GM23338 (cell line): ENCODE data around the gene APOL6. TPM values are rescaled to one million over a fixed set of nuclear protein-coding genes. Genes with fewer than 3 reads are reported as not detected.

ENCODE experiments used
- ATAC-seq: fragments of 200-7000 bp; cut with Tn5 transposase; 3 replicates; pipeline ENCODE4 v1.9.1; 2020
- DNase-seq: peaks from one replicate; pipeline ENCODE4 v3.0.0-alpha.2; 2015; ENCODE audit warnings: low spot score
- H2AFZ ChIP-seq: fragments of 200-600 bp; sonication (generic); 2 replicates; pipeline ENCODE4 v1.8.0; 2016; ENCODE audit warnings: antibody characterized with exemption, mild to moderate bottlenecking, moderate library complexity
- H3F3A ChIP-seq: fragments of 200-600 bp; sonication (generic); replicated peaks from 2 replicates; pipeline ENCODE4 v1.8.0; 2017; ENCODE audit warnings: antibody characterized with exemption, mixed run types, low read depth
- H3K27ac ChIP-seq: fragments of 200-600 bp; sonication (generic); 2 replicates; pipeline ENCODE4 v1.6.1; 2016; ENCODE audit warnings: low read depth
- H3K27me3 ChIP-seq: fragments of 200-600 bp; sonication (generic); 2 replicates; pipeline ENCODE4 v1.8.0; 2016; ENCODE audit warnings: mild to moderate bottlenecking, mixed run types, moderate library complexity; ENCODE audit not compliant: insufficient read depth
- H3K36me3 ChIP-seq: fragments of 200-600 bp; sonication (generic); 2 replicates; pipeline ENCODE4 v1.8.0; 2016; ENCODE audit warnings: mild to moderate bottlenecking; ENCODE audit not compliant: insufficient read depth
- H3K4me1 ChIP-seq: fragments of 200-600 bp; sonication (generic); 2 replicates; pipeline ENCODE4 v1.8.0; 2016; ENCODE audit warnings: mild to moderate bottlenecking, moderate library complexity; ENCODE audit not compliant: insufficient read depth
- H3K4me2 ChIP-seq: fragments of 200-600 bp; sonication (generic); 2 replicates; pipeline ENCODE4 v1.7.1; 2017; ENCODE audit warnings: mixed run types
- H3K4me3 ChIP-seq: fragments of 200-600 bp; sonication (generic); 2 replicates; pipeline ENCODE4 v1.6.1; 2016; ENCODE audit warnings: mixed run types
- H3K79me2 ChIP-seq: fragments of 200-600 bp; sonication (generic); replicated peaks from 2 replicates; pipeline ENCODE4 v1.8.0; 2017; ENCODE audit warnings: mild to moderate bottlenecking; ENCODE audit not compliant: insufficient read depth
- H3K9me2 ChIP-seq: fragments of 200-600 bp; sonication (generic); 2 replicates; pipeline ENCODE4 v1.8.0; 2017; ENCODE audit not compliant: insufficient read depth
- H4K20me1 ChIP-seq: fragments of 200-600 bp; sonication (generic); replicated peaks from 2 replicates; pipeline ENCODE4 v1.8.0; 2017; ENCODE audit warnings: mild to moderate bottlenecking; ENCODE audit not compliant: insufficient read depth
- H3K27ac Mint-ChIP-seq: 2 replicates; pipeline ENCODE4 v1.8.0; 2020; ENCODE audit warnings: inconsistent platforms, mild to moderate bottlenecking, moderate library complexity, mixed read lengths
- H3K27me3 Mint-ChIP-seq: 3 replicates; pipeline ENCODE4 v1.8.0; 2022; ENCODE audit warnings: low read depth, mild to moderate bottlenecking, moderate library complexity, mixed read lengths, inconsistent platforms; ENCODE audit not compliant: insufficient read depth, poor library complexity
- H3K36me3 Mint-ChIP-seq: 3 replicates; pipeline ENCODE4 v1.8.0; 2021; ENCODE audit warnings: low read depth, mild to moderate bottlenecking, inconsistent platforms, moderate library complexity, mixed read lengths
- H3K4me1 Mint-ChIP-seq: 3 replicates; pipeline ENCODE4 v1.8.0; 2020; ENCODE audit warnings: mild to moderate bottlenecking, inconsistent platforms, mixed read lengths
- H3K4me3 Mint-ChIP-seq: 3 replicates; pipeline ENCODE4 v1.8.0; 2021; ENCODE audit warnings: moderate library complexity, mild to moderate bottlenecking, inconsistent platforms, mixed read lengths
- H3K9me3 Mint-ChIP-seq: 3 replicates; pipeline ENCODE4 v1.8.0; 2020; ENCODE audit warnings: moderate library complexity, mild to moderate bottlenecking, inconsistent platforms, mixed read lengths
- CREB1 ChIP-seq: fragments of 250-450 bp; sonication (Bioruptor Pico); IDR thresholded peaks from 2 replicates; pipeline ENCODE4 v1.5.0; 2020; ENCODE audit warnings: low read depth, mild to moderate bottlenecking, moderate library complexity
- CTCF ChIP-seq, 2 experiments: fragments of 200-600 bp in 1 of 2; sonication (generic) in 1 of 2; conservative IDR thresholded peaks; 2 replicates each; pipeline versions ENCODE4 v1.5.1 to v1.6.1; 2016 to 2017; ENCODE audit warnings: antibody characterized with exemption in 2 of 2, low read depth in 2 of 2, mild to moderate bottlenecking in 2 of 2, moderate library complexity in 1 of 2
- EZH2 ChIP-seq: fragments of 200-600 bp; sonication (generic); IDR thresholded peaks from one replicate; pipeline ENCODE4 v1.8.0; 2017; ENCODE audit warnings: antibody characterized with exemption, mild to moderate bottlenecking, low read depth; ENCODE audit not compliant: unreplicated experiment
- EZH2phosphoT487 ChIP-seq: fragments of 200-600 bp; sonication (generic); IDR thresholded peaks from one replicate; pipeline ENCODE4 v1.8.1; 2018; ENCODE audit warnings: antibody characterized with exemption; ENCODE audit not compliant: unreplicated experiment
- JUNB ChIP-seq: IDR thresholded peaks from one replicate; pipeline ENCODE4 v1.6.1; 2016; ENCODE audit warnings: antibody characterized with exemption; ENCODE audit not compliant: unreplicated experiment
- NANOG ChIP-seq: IDR thresholded peaks from 2 replicates; pipeline ENCODE4 v1.6.1; 2016; ENCODE audit warnings: antibody characterized with exemption, borderline replicate concordance
- POLR2AphosphoS5 ChIP-seq: IDR thresholded peaks from 2 replicates; pipeline ENCODE4 v1.6.1; 2016; ENCODE audit warnings: antibody characterized with exemption, low read depth
- STAT1 ChIP-seq: IDR thresholded peaks from one replicate; pipeline ENCODE4 v1.6.1; 2016; ENCODE audit warnings: antibody characterized with exemption; ENCODE audit not compliant: unreplicated experiment
- ZNF114 ChIP-seq: fragments of 250-450 bp; sonication (Bioruptor Pico); IDR thresholded peaks from 2 replicates; pipeline ENCODE4 v1.5.0; 2020; ENCODE audit warnings: mild to moderate bottlenecking, moderate library complexity
- ZNF331 ChIP-seq: fragments of 250-450 bp; sonication (Bioruptor Pico); IDR thresholded peaks from 2 replicates; pipeline ENCODE4 v1.5.0; 2020; ENCODE audit warnings: low read depth, mild to moderate bottlenecking, moderate library complexity
- polyA plus RNA-seq: library from polyadenylated mRNA; unstranded; fragments of >200 nt; fragmentation: Nextera tagmentation; extraction: Ambion mirVana; gene quantifications from 2 replicates; pipeline ENCODE4 v1.2.1, GENCODE V29; 2016
- total RNA-seq: library from RNA; depleted of rRNA; stranded (reverse); fragments of >200 nt; shearing (Covaris generic); gene quantifications from 2 replicates; pipeline ENCODE4 v1.2.3, GENCODE V29; 2014
- TF ChIP-seq, protein P1 (sequence below): IDR thresholded peaks from 2 replicates; pipeline ENCODE4 v1.6.1; 2016; ENCODE audit warnings: antibody characterized with exemption
- TF ChIP-seq, protein P2 (sequence below): IDR thresholded peaks from one replicate; pipeline ENCODE4 v1.6.1; 2018; ENCODE audit warnings: antibody characterized with exemption; ENCODE audit not compliant: unreplicated experiment
- TF ChIP-seq, protein P3 (sequence below): fragments of 250-450 bp; sonication (Bioruptor Pico); IDR thresholded peaks from 2 replicates; pipeline ENCODE4 v1.5.0; 2020; ENCODE audit warnings: mild to moderate bottlenecking, moderate library complexity

The APOL6 gene
- total and polyA plus RNA-seq, 2 experiments from 2014 or later, result 0.10 to 0.14 TPM

GRCh38 chr22:35618427-35619223, 29.6 kb upstream of the APOL6 start:
- no peak for DNase-seq
- Histone ChIP-seq H3K27ac (no peak overlapping the region), H3K79me2 (no peaks in the 10 kb centered on the region), H3F3A (no peaks in the 10 kb centered on the region), H4K20me1 (no peaks in the 10 kb centered on the region), H2AFZ (no peak overlapping the region), H3K4me1 (peaks cover 4% of the 10 kb centered on the region; the same call in 1 of the 2 replicates), H3K9me2 (no peaks in the 10 kb centered on the region; the same call in 1 of the 2 replicates), H3K4me2 (no peak overlapping the region), H3K27me3 (no peaks in the 10 kb centered on the region), H3K4me3 (no peak overlapping the region), H3K36me3 (no peaks in the 10 kb centered on the region)
- H3K27ac Mint-ChIP-seq, result no peak overlapping the region
- peaks cover 14% of the 10 kb centered on the region for H3K4me1 Mint-ChIP-seq
- H3K9me3 Mint-ChIP-seq, result no peaks in the 10 kb centered on the region
- no peak for ATAC-seq
- peaks cover 4% of the 10 kb centered on the region for H3K27me3 Mint-ChIP-seq
- H3K4me3 Mint-ChIP-seq, result no peak overlapping the region
- TF ChIP-seq ZNF331 (CRISPR knock-in tag), result no peak
- no peak for TF ChIP-seq CTCF (conservative IDR thresholded peaks at IDR 0.05; ENCODE audit: low read depth in 2 of 2)
- no peak for TF ChIP-seq ZNF114 (CRISPR knock-in tag)
- TF ChIP-seq JUNB, result no peak
- TF ChIP-seq POLR2AphosphoS5, result no peak
- TF ChIP-seq, protein P1, sequence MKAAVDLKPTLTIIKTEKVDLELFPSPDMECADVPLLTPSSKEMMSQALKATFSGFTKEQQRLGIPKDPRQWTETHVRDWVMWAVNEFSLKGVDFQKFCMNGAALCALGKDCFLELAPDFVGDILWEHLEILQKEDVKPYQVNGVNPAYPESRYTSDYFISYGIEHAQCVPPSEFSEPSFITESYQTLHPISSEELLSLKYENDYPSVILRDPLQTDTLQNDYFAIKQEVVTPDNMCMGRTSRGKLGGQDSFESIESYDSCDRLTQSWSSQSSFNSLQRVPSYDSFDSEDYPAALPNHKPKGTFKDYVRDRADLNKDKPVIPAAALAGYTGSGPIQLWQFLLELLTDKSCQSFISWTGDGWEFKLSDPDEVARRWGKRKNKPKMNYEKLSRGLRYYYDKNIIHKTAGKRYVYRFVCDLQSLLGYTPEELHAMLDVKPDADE, result no peak
- TF ChIP-seq, protein P2, sequence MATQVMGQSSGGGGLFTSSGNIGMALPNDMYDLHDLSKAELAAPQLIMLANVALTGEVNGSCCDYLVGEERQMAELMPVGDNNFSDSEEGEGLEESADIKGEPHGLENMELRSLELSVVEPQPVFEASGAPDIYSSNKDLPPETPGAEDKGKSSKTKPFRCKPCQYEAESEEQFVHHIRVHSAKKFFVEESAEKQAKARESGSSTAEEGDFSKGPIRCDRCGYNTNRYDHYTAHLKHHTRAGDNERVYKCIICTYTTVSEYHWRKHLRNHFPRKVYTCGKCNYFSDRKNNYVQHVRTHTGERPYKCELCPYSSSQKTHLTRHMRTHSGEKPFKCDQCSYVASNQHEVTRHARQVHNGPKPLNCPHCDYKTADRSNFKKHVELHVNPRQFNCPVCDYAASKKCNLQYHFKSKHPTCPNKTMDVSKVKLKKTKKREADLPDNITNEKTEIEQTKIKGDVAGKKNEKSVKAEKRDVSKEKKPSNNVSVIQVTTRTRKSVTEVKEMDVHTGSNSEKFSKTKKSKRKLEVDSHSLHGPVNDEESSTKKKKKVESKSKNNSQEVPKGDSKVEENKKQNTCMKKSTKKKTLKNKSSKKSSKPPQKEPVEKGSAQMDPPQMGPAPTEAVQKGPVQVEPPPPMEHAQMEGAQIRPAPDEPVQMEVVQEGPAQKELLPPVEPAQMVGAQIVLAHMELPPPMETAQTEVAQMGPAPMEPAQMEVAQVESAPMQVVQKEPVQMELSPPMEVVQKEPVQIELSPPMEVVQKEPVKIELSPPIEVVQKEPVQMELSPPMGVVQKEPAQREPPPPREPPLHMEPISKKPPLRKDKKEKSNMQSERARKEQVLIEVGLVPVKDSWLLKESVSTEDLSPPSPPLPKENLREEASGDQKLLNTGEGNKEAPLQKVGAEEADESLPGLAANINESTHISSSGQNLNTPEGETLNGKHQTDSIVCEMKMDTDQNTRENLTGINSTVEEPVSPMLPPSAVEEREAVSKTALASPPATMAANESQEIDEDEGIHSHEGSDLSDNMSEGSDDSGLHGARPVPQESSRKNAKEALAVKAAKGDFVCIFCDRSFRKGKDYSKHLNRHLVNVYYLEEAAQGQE, result no peak
- TF ChIP-seq EZH2, result no peak
- no peak for TF ChIP-seq EZH2phosphoT487
- TF ChIP-seq, protein P3, sequence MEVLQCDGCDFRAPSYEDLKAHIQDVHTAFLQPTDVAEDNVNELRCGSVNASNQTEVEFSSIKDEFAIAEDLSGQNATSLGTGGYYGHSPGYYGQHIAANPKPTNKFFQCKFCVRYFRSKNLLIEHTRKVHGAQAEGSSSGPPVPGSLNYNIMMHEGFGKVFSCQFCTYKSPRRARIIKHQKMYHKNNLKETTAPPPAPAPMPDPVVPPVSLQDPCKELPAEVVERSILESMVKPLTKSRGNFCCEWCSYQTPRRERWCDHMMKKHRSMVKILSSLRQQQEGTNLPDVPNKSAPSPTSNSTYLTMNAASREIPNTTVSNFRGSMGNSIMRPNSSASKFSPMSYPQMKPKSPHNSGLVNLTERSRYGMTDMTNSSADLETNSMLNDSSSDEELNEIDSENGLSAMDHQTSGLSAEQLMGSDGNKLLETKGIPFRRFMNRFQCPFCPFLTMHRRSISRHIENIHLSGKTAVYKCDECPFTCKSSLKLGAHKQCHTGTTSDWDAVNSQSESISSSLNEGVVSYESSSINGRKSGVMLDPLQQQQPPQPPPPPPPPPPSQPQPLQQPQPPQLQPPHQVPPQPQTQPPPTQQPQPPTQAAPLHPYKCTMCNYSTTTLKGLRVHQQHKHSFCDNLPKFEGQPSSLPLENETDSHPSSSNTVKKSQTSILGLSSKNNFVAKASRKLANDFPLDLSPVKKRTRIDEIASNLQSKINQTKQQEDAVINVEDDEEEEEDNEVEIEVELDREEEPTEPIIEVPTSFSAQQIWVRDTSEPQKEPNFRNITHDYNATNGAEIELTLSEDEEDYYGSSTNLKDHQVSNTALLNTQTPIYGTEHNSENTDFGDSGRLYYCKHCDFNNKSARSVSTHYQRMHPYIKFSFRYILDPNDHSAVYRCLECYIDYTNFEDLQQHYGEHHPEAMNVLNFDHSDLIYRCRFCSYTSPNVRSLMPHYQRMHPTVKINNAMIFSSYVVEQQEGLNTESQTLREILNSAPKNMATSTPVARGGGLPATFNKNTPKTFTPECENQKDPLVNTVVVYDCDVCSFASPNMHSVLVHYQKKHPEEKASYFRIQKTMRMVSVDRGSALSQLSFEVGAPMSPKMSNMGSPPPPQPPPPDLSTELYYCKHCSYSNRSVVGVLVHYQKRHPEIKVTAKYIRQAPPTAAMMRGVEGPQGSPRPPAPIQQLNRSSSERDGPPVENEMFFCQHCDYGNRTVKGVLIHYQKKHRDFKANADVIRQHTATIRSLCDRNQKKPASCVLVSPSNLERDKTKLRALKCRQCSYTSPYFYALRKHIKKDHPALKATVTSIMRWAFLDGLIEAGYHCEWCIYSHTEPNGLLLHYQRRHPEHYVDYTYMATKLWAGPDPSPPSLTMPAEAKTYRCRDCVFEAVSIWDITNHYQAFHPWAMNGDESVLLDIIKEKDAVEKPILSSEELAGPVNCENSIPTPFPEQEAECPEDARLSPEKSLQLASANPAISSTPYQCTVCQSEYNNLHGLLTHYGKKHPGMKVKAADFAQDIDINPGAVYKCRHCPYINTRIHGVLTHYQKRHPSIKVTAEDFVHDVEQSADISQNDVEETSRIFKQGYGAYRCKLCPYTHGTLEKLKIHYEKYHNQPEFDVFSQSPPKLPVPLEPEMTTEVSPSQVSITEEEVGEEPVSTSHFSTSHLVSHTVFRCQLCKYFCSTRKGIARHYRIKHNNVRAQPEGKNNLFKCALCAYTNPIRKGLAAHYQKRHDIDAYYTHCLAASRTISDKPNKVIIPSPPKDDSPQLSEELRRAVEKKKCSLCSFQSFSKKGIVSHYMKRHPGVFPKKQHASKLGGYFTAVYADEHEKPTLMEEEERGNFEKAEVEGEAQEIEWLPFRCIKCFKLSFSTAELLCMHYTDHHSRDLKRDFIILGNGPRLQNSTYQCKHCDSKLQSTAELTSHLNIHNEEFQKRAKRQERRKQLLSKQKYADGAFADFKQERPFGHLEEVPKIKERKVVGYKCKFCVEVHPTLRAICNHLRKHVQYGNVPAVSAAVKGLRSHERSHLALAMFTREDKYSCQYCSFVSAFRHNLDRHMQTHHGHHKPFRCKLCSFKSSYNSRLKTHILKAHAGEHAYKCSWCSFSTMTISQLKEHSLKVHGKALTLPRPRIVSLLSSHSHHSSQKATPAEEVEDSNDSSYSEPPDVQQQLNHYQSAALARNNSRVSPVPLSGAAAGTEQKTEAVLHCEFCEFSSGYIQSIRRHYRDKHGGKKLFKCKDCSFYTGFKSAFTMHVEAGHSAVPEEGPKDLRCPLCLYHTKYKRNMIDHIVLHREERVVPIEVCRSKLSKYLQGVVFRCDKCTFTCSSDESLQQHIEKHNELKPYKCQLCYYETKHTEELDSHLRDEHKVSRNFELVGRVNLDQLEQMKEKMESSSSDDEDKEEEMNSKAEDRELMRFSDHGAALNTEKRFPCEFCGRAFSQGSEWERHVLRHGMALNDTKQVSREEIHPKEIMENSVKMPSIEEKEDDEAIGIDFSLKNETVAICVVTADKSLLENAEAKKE (CRISPR knock-in tag), result no peak
- TF ChIP-seq NANOG, result no peak
- no peak for TF ChIP-seq STAT1
- no peak for TF ChIP-seq CREB1 (CRISPR knock-in tag)
- H3K36me3 Mint-ChIP-seq, result no peaks in the 10 kb centered on the region
